CD14-positive monocyte (primary cell): ENCODE measurements around the gene JUP. TPM values are rescaled to one million over a fixed set of nuclear protein-coding genes. Genes with fewer than 3 reads are reported as not detected.
"Not testable (repeated sequence)": the region's sequence is repeated elsewhere in the genome, so short reads cannot be mapped to it uniquely, and the experiment has no call there.

ENCODE experiments used
- DNase-seq, 3 donors: peaks; one replicate each; pipeline ENCODE4 v3.0.0-alpha.2; 2011 to 2022
- H2AFZ ChIP-seq: 2 replicates; pipeline ENCODE4 v1.6.0; 2012; ENCODE audit warnings: mild to moderate bottlenecking, low read depth, low read length, inconsistent platforms; ENCODE audit not compliant: insufficient read depth, poor library complexity, severe bottlenecking
- H3K27ac ChIP-seq, 2 donors: 1 replicate in 1 of 2; 2 replicates in 1 of 2; pipeline ENCODE4 v1.5.1; 2012 to 2013; ENCODE audit warnings: low read length in 2 of 2, control low read depth in 1 of 2, inconsistent platforms in 1 of 2, low read depth in 1 of 2, mild to moderate bottlenecking in 1 of 2
- H3K27me3 ChIP-seq, 2 donors: one replicate each; pipeline versions ENCODE4 v1.6.0 to v1.6.1; 2011 to 2013; ENCODE audit warnings: low read length in 2 of 2; ENCODE audit not compliant: control insufficient read depth in 2 of 2, insufficient read depth in 2 of 2
- H3K36me3 ChIP-seq, 2 donors: replicated peaks in 1 of 2; 1 replicate in 1 of 2; 2 replicates in 1 of 2; pipeline versions ENCODE4 v1.5.1 to v1.6.1; 2012 to 2013; ENCODE audit warnings: low read length in 2 of 2, control low read depth in 1 of 2, inconsistent platforms in 1 of 2, mild to moderate bottlenecking in 1 of 2; ENCODE audit not compliant: insufficient read depth in 2 of 2, control insufficient read depth in 1 of 2
- H3K4me1 ChIP-seq, 2 donors: 1 replicate in 1 of 2; 2 replicates in 1 of 2; pipeline versions ENCODE4 v1.5.1 to v1.6.1; 2012 to 2013; ENCODE audit warnings: low read length in 2 of 2, control low read depth in 1 of 2, inconsistent platforms in 1 of 2, mild to moderate bottlenecking in 1 of 2, moderate library complexity in 1 of 2; ENCODE audit not compliant: insufficient read depth in 2 of 2, control insufficient read depth in 1 of 2
- H3K4me2 ChIP-seq: replicated peaks from 2 replicates; pipeline ENCODE3; 2012; ENCODE audit warnings: low read length, moderate library complexity, mild to moderate bottlenecking; ENCODE audit not compliant: poor library complexity, severe bottlenecking; ENCODE audit errors: extremely low read depth
- H3K4me3 ChIP-seq, 3 experiments: fragments of 200-600 bp in 1 of 3; sonication (generic) in 1 of 3; replicated peaks in 1 of 3; 1 replicate in 2 of 3; 2 replicates in 1 of 3; pipeline ENCODE4 v1.5.1; 2011 to 2013; ENCODE audit warnings: low read length in 3 of 3, mild to moderate bottlenecking in 3 of 3, control low read depth in 2 of 3, low read depth in 2 of 3, inconsistent platforms in 1 of 3, moderate library complexity in 1 of 3
- H3K79me2 ChIP-seq: 2 replicates; pipeline ENCODE4 v1.6.0; 2012; ENCODE audit warnings: mild to moderate bottlenecking, control low read depth, inconsistent platforms, low read length, moderate library complexity; ENCODE audit not compliant: insufficient read depth
- H3K9ac ChIP-seq: 2 replicates; pipeline ENCODE4 v1.6.0; 2017; ENCODE audit warnings: low read length, mild to moderate bottlenecking; ENCODE audit not compliant: insufficient read depth, poor library complexity, severe bottlenecking
- H3K9me3 ChIP-seq, 2 donors: replicated peaks in 1 of 2; 1 replicate in 1 of 2; 2 replicates in 1 of 2; pipeline versions ENCODE4 v1.5.1 to v1.6.1; 2012 to 2013; ENCODE audit warnings: low read length in 2 of 2, control low read depth in 1 of 2; ENCODE audit not compliant: control insufficient read depth in 1 of 2, insufficient read depth in 1 of 2
- H4K20me1 ChIP-seq: 2 replicates; pipeline ENCODE4 v1.6.0; 2012; ENCODE audit warnings: mild to moderate bottlenecking, low read length, control low read depth, moderate library complexity; ENCODE audit not compliant: insufficient read depth
- H3K27ac Mint-ChIP-seq, 7 donors: one replicate each; pipeline ENCODE4 v1.8.0; 2020; ENCODE audit warnings: mild to moderate bottlenecking in 7 of 7, mixed read lengths in 7 of 7, moderate library complexity in 6 of 7, inconsistent platforms in 2 of 7
- H3K27me3 Mint-ChIP-seq, 3 donors: one replicate each; pipeline ENCODE4 v1.8.0; 2021 to 2022; ENCODE audit warnings: low read depth in 3 of 3, mild to moderate bottlenecking in 3 of 3, mixed read lengths in 3 of 3, moderate library complexity in 3 of 3, inconsistent platforms in 1 of 3
- H3K36me3 Mint-ChIP-seq, 2 donors: one replicate each; pipeline ENCODE4 v1.8.0; 2020; ENCODE audit warnings: mixed read lengths in 2 of 2, inconsistent platforms in 1 of 2, mild to moderate bottlenecking in 1 of 2
- H3K4me1 Mint-ChIP-seq: one replicate; pipeline ENCODE4 v1.8.0; 2020; ENCODE audit warnings: mild to moderate bottlenecking, mixed read lengths
- H3K4me3 Mint-ChIP-seq, 2 donors: one replicate each; pipeline ENCODE4 v1.8.0; 2020; ENCODE audit warnings: mild to moderate bottlenecking in 2 of 2, mixed read lengths in 2 of 2, moderate library complexity in 1 of 2
- H3K9me3 Mint-ChIP-seq, 7 donors: one replicate each; pipeline ENCODE4 v1.8.0; 2020 to 2022; ENCODE audit warnings: mixed read lengths in 7 of 7, mild to moderate bottlenecking in 6 of 7, moderate library complexity in 6 of 7, inconsistent platforms in 2 of 7
- CTCF ChIP-seq: fragments of 200-600 bp; IDR thresholded peaks from one replicate; pipeline ENCODE4 v1.8.0; 2022; ENCODE audit warnings: antibody characterized with exemption, mild to moderate bottlenecking
- WGBS: methylation state at CpG from one replicate; pipeline ENCODE4 v1.1.5; 2013; ENCODE audit warnings: missing lambda C conversion rate; ENCODE audit not compliant: insufficient coverage; 5-methylcytosine and 5-hydroxymethylcytosine counted together
- intact Hi-C, 2 donors: fragments of 100-400 bp; cut with micrococcal nuclease; formaldehyde crosslinking; loops; one replicate each; pipeline versions ENCODE4 v1.15.0 to v1.15.1; 2023
- polyA plus RNA-seq, 3 donors: library from polyadenylated mRNA; depleted of rRNA in 1 of 3; unstranded in 2 of 3; stranded (reverse) in 1 of 3; fragments of 300-500 nt in 2 of 3; fragments of >200 nt in 1 of 3; fragmentation: Illumina TruSeq in 2 of 3; gene quantifications; 1 replicate in 2 of 3; 2 replicates in 1 of 3; pipeline ENCODE4 v1.2.3, GENCODE V29; 2012 to 2021

JUP gene
- polyA plus RNA-seq, 3 donors, result 14.0 to 22.1 (median 15.4) TPM

- Histone ChIP-seq H4K20me1 (no peaks in the 10 kb centered on the region), H3K9me3 (no peaks in the 10 kb centered on the region), H2AFZ (peak overlapping the region; percentile 98), H3K4me2 (peak overlapping the region; percentile 99), H3K9ac (peak overlapping the region; percentile 74), H3K4me1 (peaks cover 11 to 16% of the 10 kb centered on the region in 2 donors), H3K79me2 (no peaks in the 10 kb centered on the region), H3K36me3 (peaks cover 0 to 5% of the 10 kb centered on the region in 2 donors), H3K4me3 (peak overlapping the region; percentile 44 to 86 (median 75)), H3K27me3 (peaks cover 2 to 8% of the 10 kb centered on the region in 2 donors), H3K27ac (no peak overlapping the region)
- Mint-ChIP-seq H3K4me3 (peak overlapping the region; percentile 79 to 90), H3K36me3 (peaks cover 3 to 4% of the 10 kb centered on the region in 2 donors), H3K9me3 (peaks cover 0 to 3% (median 0%) of the 10 kb centered on the region in 7 donors), H3K4me1 (peaks cover 12% of the 10 kb centered on the region), H3K27me3 (peaks cover 21 to 34% (median 25%) of the 10 kb centered on the region in 3 donors), H3K27ac (peak overlapping the region in 2 of 7 donors; percentile 30 to 57)
- peak; percentile 20 to 47 (median 31) for DNase-seq
- TF ChIP-seq CTCF, result no peak
- intact Hi-C loops, result no loop called here
- WGBS, result 5% methylated on average over 8 of the region's 13 CpGs
These were observed 48.8 kb upstream of the JUP start for GRCh38 chr17:41835214-41835799.

- not testable (repeated sequence) for H3K4me2 ChIP-seq
- WGBS, result 81% methylated on average over 10 of the region's 10 CpGs
- peak overlapping the region in 1 of 7 donors; percentile 46 for H3K27ac Mint-ChIP-seq
These were observed 43.5 kb upstream of the JUP start for GRCh38 chr17:41829961-41830360.

More at GRCh38 chr17:41829961-41830360, 43.5 kb upstream of the JUP start:
- H3K36me3 Mint-ChIP-seq, result peaks cover 9 to 11% of the 10 kb centered on the region in 2 donors
- H3K4me3 ChIP-seq, H3K4me3 Mint-ChIP-seq, intact Hi-C loops, H3K9ac ChIP-seq, H3K79me2 ChIP-seq, H3K27ac ChIP-seq, H3K27me3 ChIP-seq, H3K4me1 Mint-ChIP-seq, H3K27me3 Mint-ChIP-seq, H3K9me3 Mint-ChIP-seq, H3K9me3 ChIP-seq, H3K4me1 ChIP-seq, H4K20me1 ChIP-seq, DNase-seq, H2AFZ ChIP-seq: not testable (repeated sequence)
- H3K36me3 ChIP-seq, result peaks cover 9 to 11% of the 10 kb centered on the region in 2 donors
